ENCODE data around the gene IRF2BP2.

IRF2BP2 gene

DNA sequence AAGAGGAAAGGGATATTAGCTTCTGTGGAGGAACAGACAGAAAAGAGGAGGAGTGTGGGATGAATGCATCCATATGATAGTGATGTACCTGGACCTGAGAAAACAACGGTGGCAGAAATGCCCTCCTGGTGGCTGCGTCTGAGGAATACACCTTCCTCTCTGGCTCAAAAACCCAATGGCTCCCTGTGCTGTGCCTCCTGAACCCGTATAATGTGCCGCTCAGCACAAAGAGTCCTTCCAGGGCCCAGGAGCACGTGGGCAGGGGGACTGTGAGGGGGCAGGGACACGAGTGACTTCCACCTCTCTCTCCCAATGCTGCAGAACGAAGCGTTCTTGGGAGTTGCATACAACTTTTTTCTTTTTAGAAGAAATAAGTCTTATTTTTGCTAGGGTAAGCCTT lies 31.2 kb downstream of the IRF2BP2 start:
- Mint-ChIP-seq H3K9me3 (no peaks in the 10 kb centered on the region), H3K27ac (ENCODE audit: low read depth) (no peak overlapping the region), H3K36me3 (ENCODE audit: insufficient read depth) (no peaks in the 10 kb centered on the region), H3K27me3 (no peaks in the 10 kb centered on the region), H3K4me1 (no peaks in the 10 kb centered on the region), H3K4me3 (no peak overlapping the region)
- ATAC-seq (replicated peaks; ENCODE audit: extremely low read depth, poor library complexity, severe bottlenecking) (no peak), DNase-seq (ENCODE audit: low spot score in 2 of 2) (no peak)

DNA sequence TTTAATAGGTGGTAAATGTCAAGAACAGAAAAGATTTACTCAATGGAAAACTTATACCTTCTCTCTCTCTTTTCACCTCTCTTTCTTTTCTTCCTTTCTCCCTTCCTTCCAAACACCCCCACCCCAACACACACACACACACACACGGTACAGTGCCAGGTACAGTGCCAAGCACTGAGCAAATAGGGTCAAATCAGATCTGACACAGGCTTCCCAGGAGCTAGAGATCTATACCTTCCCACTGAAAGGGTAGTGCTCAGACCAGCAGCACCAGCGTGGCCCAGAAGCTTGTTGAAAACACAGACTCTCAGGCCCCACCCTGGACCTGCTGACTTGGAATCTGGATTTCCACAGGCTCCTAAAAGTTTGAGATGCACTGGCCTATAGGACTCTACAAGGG lies 31.9 kb downstream of the IRF2BP2 start:
- no peaks in the 10 kb centered on the region for H3K36me3 Mint-ChIP-seq (ENCODE audit: insufficient read depth)

DNA sequence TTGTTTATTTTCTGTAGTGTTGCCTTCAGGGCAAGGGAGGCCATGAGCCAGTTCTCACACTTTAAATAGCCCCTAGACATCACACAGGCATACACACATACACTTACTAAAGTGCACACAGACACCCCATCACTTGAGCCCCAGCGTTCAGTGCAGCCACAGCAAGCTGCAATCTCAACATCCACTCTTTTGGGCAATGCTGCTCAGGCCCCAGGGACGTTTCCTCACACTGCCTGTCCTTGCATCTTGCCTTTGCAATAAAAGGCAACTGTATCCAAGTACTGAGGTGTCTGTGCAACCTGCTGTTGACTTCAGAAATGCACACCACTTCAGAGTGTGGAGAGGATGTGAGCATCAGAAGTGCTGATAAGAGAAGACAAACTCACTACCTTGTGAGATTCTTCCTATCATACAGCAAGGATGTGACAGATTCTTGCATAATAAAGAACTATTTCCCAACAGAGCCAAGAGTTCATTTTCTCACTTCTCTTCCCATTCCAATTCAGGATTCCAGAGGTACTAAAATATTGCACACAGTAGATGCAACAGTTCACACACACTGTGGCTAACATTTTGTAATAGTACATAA lies 36.2 kb downstream of the IRF2BP2 start:
- Mint-ChIP-seq H3K4me1 (no peaks in the 10 kb centered on the region), H3K27me3 (no peaks in the 10 kb centered on the region), H3K27ac (ENCODE audit: low read depth) (no peak overlapping the region), H3K36me3 (ENCODE audit: insufficient read depth) (no peaks in the 10 kb centered on the region), H3K4me3 (no peak overlapping the region), H3K9me3 (no peaks in the 10 kb centered on the region)
- ATAC-seq (replicated peaks; ENCODE audit: extremely low read depth, poor library complexity, severe bottlenecking): no peak
- DNase-seq (ENCODE audit: low spot score in 2 of 2): no peak

More for the DNA sequence above, 31.9 kb downstream of the IRF2BP2 start:
- no peak for DNase-seq (ENCODE audit: low spot score in 2 of 2)
- Mint-ChIP-seq H3K4me3 (no peak overlapping the region), H3K9me3 (no peaks in the 10 kb centered on the region), H3K4me1 (no peaks in the 10 kb centered on the region), H3K27me3 (no peaks in the 10 kb centered on the region), H3K27ac (ENCODE audit: low read depth) (no peak overlapping the region)
- ATAC-seq (replicated peaks; ENCODE audit: extremely low read depth, poor library complexity, severe bottlenecking): no peak

DNA sequence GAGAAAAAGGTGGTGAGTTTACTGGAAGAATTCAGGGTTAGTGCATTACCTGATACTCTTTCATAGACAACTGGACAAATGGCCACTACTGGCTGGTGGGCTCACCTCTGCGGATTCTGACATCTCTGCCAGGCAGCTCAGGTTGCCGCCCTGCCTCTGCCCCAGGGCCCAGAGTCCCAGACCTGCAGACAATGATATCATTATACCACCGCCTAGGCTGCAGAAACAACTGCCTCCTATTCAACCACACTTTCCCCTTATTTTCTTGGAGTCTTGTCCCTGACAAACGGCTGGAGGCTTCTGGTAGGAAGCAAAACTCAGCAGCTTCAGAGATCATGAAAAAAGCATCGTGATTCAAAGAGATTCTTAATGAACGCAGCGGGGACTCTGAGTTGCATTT lies 37.0 kb downstream of the IRF2BP2 start:
- no peaks in the 10 kb centered on the region for H3K36me3 Mint-ChIP-seq (ENCODE audit: insufficient read depth)
- H3K4me3 Mint-ChIP-seq: no peak overlapping the region
- ATAC-seq (replicated peaks; ENCODE audit: extremely low read depth, poor library complexity, severe bottlenecking): no peak
- no peak for DNase-seq (ENCODE audit: low spot score in 2 of 2)
- H3K27me3 Mint-ChIP-seq: no peaks in the 10 kb centered on the region
- H3K9me3 Mint-ChIP-seq: no peaks in the 10 kb centered on the region
- H3K4me1 Mint-ChIP-seq: no peaks in the 10 kb centered on the region
- no peak overlapping the region for H3K27ac Mint-ChIP-seq (ENCODE audit: low read depth)

DNA sequence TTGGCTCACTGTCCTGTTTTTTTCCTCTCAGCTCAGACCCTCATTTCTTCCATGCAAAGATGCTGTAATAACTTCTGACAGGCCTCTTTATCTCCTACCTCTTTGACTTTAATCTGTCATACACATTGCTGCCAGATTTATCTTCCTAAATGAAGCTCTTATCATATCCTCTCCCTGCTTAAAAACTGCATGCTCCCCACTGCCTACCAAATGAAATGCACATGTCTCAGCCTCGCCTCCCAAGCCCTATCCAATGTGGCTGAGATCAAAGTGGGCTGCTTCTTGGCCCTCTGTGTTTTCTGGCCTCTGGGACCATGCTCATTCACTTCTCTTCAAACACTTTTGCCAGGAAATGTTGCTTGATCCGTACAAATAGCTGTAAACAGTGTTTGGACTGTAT lies 38.3 kb downstream of the IRF2BP2 start:
- no peak for ATAC-seq (replicated peaks; ENCODE audit: extremely low read depth, poor library complexity, severe bottlenecking)
- Mint-ChIP-seq H3K9me3 (no peaks in the 10 kb centered on the region), H3K4me1 (no peaks in the 10 kb centered on the region), H3K4me3 (no peak overlapping the region), H3K27me3 (no peaks in the 10 kb centered on the region), H3K36me3 (ENCODE audit: insufficient read depth) (no peaks in the 10 kb centered on the region), H3K27ac (ENCODE audit: low read depth) (no peak overlapping the region)
- DNase-seq (ENCODE audit: low spot score in 2 of 2): no peak

DNA sequence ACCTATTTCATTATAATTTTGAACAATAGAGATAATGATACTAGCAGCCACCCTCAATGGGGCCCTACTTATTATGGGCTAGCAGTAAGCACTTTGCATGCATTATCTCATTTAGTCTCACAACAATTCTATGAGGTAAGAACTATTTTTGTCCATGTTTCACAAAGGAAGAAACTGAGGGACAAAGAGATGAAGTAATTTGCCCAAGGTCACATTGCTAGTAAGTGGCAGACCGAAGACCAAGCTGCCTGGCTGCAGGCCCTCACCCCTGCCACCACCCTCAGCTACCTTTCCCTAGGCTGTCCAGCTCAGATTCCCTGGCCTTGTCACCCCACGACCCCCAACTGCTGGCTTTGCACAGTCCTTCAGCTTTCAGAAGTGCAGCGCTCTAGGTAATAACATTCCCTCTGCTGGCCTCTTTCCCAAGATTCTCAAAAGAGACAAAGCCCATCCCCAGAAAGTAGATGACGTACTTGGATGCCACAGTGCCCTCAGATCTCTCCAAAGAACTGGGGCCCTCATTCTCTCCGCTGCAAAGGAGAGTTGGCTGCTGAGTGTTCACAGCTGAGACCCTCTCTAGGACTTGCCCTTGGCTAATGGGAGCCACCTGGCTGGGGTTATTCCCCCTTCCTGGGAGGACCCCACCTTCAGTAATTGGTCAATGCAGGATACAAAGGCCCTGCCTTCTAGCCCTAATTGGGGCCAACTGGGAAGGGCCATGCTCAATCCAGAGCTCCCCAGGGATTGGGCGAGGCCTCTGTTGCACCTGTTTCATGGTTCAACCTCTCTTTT lies 39.5 kb downstream of the IRF2BP2 start:
- Mint-ChIP-seq H3K4me1 (no peaks in the 10 kb centered on the region), H3K36me3 (ENCODE audit: insufficient read depth) (no peaks in the 10 kb centered on the region), H3K27me3 (no peaks in the 10 kb centered on the region), H3K27ac (ENCODE audit: low read depth) (no peak overlapping the region), H3K9me3 (no peaks in the 10 kb centered on the region), H3K4me3 (no peak overlapping the region)
- ATAC-seq (replicated peaks; ENCODE audit: extremely low read depth, poor library complexity, severe bottlenecking): no peak
- no peak for DNase-seq (ENCODE audit: low spot score in 2 of 2)

DNA sequence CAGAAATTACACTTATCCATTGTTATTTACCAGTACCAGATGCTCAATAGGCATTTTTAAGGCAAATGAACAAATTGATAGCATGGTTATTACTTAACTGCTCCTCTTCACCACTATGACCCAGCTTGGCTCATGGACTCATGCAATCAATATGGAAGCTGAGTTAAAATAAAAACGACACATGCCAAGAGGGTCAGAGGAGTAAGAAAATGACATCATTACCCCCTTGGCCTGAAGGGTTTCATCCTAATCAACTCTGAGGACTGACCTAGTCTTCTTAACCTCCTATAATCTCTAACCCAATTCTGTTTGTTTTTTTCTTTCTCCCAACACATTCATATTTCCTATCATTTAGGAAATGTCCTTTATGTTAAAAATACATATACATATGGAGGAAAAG lies 41.6 kb downstream of the IRF2BP2 start:
- Mint-ChIP-seq H3K27me3 (no peaks in the 10 kb centered on the region), H3K36me3 (ENCODE audit: insufficient read depth) (no peaks in the 10 kb centered on the region), H3K4me3 (no peak overlapping the region), H3K27ac (ENCODE audit: low read depth) (no peak overlapping the region), H3K4me1 (no peaks in the 10 kb centered on the region), H3K9me3 (no peaks in the 10 kb centered on the region)
- DNase-seq (ENCODE audit: low spot score in 2 of 2) (no peak), ATAC-seq (replicated peaks; ENCODE audit: extremely low read depth, poor library complexity, severe bottlenecking) (no peak)

DNA sequence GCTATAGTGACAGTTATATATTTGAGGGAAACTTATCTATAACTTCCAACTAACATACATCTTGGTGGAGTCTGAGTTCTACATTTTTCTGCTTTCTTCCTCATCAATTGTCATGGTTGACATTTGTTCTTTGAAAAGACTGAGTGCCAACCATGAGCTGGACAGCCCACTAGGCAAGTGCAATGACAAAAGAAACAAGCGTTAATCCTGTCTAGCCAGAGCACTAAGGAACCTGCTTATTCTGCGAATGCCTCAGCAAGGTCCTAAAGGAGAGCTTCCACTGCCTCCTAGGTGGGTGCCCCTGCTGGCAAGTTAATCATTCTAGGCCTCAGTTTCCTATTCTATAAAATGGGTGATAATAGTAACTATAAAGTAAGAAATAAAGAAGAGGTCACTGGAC lies 44.8 kb downstream of the IRF2BP2 start:
- H3K4me1 Mint-ChIP-seq: no peaks in the 10 kb centered on the region
- no peak for DNase-seq (ENCODE audit: low spot score in 2 of 2)
- ATAC-seq (replicated peaks; ENCODE audit: extremely low read depth, poor library complexity, severe bottlenecking): no peak
- H3K27me3 Mint-ChIP-seq: no peaks in the 10 kb centered on the region
- no peaks in the 10 kb centered on the region for H3K9me3 Mint-ChIP-seq
- no peaks in the 10 kb centered on the region for H3K36me3 Mint-ChIP-seq (ENCODE audit: insufficient read depth)
- H3K27ac Mint-ChIP-seq (ENCODE audit: low read depth): no peak overlapping the region
- H3K4me3 Mint-ChIP-seq: no peak overlapping the region

DNA sequence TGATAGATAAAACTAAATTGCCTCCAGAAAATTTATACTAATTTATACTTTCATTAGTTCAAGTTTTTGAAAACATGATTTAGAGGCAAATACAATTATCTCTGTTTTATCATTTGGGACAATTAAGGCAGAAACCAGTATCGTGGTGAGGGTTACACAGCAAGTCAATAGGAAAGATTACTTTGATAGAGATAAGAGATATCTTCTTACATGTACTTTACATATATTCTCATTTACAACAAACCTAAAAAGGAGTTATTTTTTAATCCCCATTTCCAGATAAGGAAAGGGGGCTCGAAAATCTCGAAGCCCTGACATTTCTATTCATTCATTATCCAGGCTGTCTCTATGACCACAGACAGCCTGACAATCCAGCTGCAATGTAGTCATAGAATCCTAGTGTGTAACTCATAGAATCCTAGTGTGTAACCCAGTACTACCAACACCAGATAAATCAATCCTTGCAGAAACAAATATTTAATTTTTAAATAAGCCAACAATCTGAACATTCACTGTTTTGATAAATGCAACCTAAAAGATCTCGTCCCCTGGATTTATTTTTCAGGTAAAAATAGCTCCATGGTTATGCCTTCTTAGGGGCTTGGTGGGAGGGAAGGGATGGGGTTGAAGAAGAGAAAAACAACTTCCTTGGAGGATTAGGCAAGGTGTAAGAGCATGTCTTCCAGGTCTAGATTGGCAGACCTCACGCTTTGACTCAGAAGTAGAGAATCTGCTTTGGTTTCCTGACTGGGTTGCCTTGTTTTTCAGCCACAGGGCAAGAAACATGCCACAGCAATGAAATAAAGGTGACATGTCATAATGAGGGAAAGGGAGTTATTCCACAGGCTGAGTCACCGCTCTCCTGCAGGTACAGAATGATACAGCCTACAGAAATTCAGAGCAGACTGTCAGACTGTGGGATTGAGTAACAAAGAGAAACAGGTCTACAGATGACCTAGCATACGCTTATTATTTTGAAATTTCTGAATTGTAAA lies 45.6 kb downstream of the IRF2BP2 start:
- no peak for DNase-seq (ENCODE audit: low spot score in 2 of 2)
- Mint-ChIP-seq H3K4me3 (no peak overlapping the region), H3K27me3 (no peaks in the 10 kb centered on the region), H3K9me3 (no peaks in the 10 kb centered on the region), H3K4me1 (no peaks in the 10 kb centered on the region), H3K27ac (ENCODE audit: low read depth) (no peak overlapping the region), H3K36me3 (ENCODE audit: insufficient read depth) (no peaks in the 10 kb centered on the region)
- no peak for ATAC-seq (replicated peaks; ENCODE audit: extremely low read depth, poor library complexity, severe bottlenecking)

DNA sequence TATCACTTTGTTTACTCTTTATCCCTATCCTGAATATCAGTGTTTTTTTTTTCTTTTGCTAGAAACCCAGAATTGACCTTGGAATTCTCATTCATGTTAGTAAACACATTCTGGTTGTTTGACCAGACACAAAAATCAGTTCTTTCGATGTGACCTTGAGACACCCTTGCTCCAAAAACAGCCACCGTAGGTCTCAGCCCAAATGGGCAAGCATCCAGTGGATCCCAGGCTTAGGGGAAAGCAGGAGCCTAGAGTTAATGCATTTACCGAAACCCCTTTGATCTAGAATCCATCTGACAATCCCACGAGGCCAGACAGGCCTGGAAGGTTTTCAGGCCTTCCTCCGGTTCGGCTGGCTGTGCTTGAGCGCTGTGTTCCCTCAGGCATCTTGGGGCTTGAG lies 47.6 kb downstream of the IRF2BP2 start:
- Mint-ChIP-seq H3K36me3 (ENCODE audit: insufficient read depth) (no peaks in the 10 kb centered on the region), H3K27me3 (no peaks in the 10 kb centered on the region), H3K27ac (ENCODE audit: low read depth) (no peak overlapping the region), H3K4me3 (no peak overlapping the region), H3K9me3 (no peaks in the 10 kb centered on the region), H3K4me1 (no peaks in the 10 kb centered on the region)
- no peak for ATAC-seq (replicated peaks; ENCODE audit: extremely low read depth, poor library complexity, severe bottlenecking)
- DNase-seq (ENCODE audit: low spot score in 2 of 2): no peak

DNA sequence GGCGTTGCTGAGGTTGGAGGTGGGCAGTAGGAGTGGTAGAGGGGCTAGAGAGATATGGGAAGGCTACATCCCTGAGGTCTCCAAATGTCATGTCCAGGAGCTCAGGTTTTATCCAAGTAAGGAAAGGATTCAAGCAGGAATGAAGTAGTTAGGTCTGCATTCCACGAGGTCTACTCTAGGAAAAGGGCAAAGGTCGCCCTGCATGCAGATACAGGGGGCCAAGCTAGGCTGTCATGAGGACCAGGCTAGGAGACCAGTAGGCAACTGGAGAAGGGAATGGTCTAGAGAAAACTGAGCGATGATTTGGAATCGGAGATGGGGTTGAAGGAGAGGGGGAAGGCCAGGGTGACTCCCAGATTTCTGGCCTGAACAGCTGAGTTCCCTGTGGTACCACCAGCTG lies 48.7 kb downstream of the IRF2BP2 start:
- Mint-ChIP-seq H3K4me3 (no peak overlapping the region), H3K36me3 (ENCODE audit: insufficient read depth) (no peaks in the 10 kb centered on the region), H3K27ac (ENCODE audit: low read depth) (no peak overlapping the region), H3K27me3 (no peaks in the 10 kb centered on the region), H3K9me3 (no peaks in the 10 kb centered on the region), H3K4me1 (no peaks in the 10 kb centered on the region)
- DNase-seq (ENCODE audit: low spot score in 2 of 2): no peak
- ATAC-seq (replicated peaks; ENCODE audit: extremely low read depth, poor library complexity, severe bottlenecking): no peak

DNA sequence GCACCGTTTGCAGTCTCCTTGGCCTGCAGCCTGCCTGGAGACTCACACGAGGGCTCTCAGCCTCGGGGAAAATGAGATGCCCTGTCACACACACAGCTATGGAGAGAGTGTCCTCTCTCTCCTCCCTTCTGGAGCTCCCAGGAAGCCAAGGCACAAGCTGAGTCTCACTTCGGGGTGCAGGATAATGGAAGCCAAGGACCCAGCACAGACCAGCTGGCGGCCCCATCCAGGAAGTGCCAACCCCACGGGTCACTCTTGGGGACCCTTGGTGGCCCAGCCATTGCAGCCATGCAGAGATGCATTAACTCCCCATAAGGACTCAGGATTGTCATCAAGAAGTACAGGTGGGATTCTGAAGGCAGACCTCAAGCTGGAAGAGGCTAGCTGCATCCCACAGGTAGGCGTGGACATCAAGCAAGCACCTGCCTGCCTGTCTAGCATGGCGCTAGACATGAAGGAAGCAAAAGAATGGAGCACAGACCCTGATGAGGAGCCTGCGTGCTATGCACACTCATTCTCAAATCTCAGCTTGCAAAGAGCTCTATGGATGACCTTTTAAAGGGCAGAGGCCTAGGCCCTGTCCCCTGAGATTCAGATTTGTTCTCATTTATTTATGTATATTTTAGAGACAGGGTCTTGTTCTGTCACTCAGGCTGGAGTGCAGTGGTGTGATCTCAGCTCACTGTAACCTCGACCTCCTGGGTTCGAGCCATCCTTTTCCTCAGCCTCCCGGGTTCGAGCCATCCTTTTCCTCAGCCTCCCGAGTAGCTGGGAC lies 49.9 kb downstream of the IRF2BP2 start:
- Mint-ChIP-seq H3K4me3 (no peak overlapping the region), H3K9me3 (no peaks in the 10 kb centered on the region), H3K36me3 (ENCODE audit: insufficient read depth) (no peaks in the 10 kb centered on the region), H3K4me1 (no peaks in the 10 kb centered on the region), H3K27ac (ENCODE audit: low read depth) (no peak overlapping the region), H3K27me3 (no peaks in the 10 kb centered on the region)
- ATAC-seq (replicated peaks; ENCODE audit: extremely low read depth, poor library complexity, severe bottlenecking): no peak
- DNase-seq (ENCODE audit: low spot score in 2 of 2): no peak
